Osteoblast (primary cell): ENCODE measurements around the gene RCCD1. TPM values are rescaled to one million over a fixed set of nuclear protein-coding genes. Genes with fewer than 3 reads are reported as not detected.

ENCODE experiments used
- DNase-seq: peaks from one replicate; pipeline ENCODE4 v3.0.0; 2011; ENCODE audit warnings: low spot score, mixed read lengths; ENCODE audit not compliant: insufficient read length; ENCODE audit errors: missing footprints
- H2AFZ ChIP-seq: 2 replicates; pipeline ENCODE4 v1.6.0; 2011; ENCODE audit warnings: mild to moderate bottlenecking, low read length
- H3K27ac ChIP-seq: 2 replicates; pipeline ENCODE4 v1.5.1; 2011; ENCODE audit warnings: mild to moderate bottlenecking, low read depth, low read length, moderate library complexity
- H3K27me3 ChIP-seq: 2 replicates; pipeline ENCODE4 v1.6.0; 2012; ENCODE audit warnings: mild to moderate bottlenecking, control low read depth, inconsistent platforms, low read length, moderate library complexity; ENCODE audit not compliant: insufficient read depth
- H3K36me3 ChIP-seq: 2 replicates; pipeline ENCODE4 v1.5.1; 2011; ENCODE audit warnings: mild to moderate bottlenecking, low read length, control low read depth, moderate library complexity; ENCODE audit not compliant: insufficient read depth
- H3K4me1 ChIP-seq: 2 replicates; pipeline ENCODE4 v1.5.1; 2011; ENCODE audit warnings: mild to moderate bottlenecking, low read length, control low read depth, moderate library complexity; ENCODE audit not compliant: insufficient read depth
- H3K4me2 ChIP-seq: 2 replicates; pipeline ENCODE4 v1.6.0; 2011; ENCODE audit warnings: mild to moderate bottlenecking, low read length; ENCODE audit not compliant: insufficient read depth
- H3K4me3 ChIP-seq: fragments of 200-600 bp; sonication (generic); 3 replicates; pipeline ENCODE4 v1.5.1; 2012; ENCODE audit warnings: mild to moderate bottlenecking, low read length, inconsistent platforms; ENCODE audit not compliant: insufficient read depth
- H3K79me2 ChIP-seq: 2 replicates; pipeline ENCODE4 v1.6.0; 2012; ENCODE audit warnings: mild to moderate bottlenecking, low read length, control low read depth, inconsistent platforms; ENCODE audit not compliant: insufficient read depth
- H3K9me3 ChIP-seq: 2 replicates; pipeline ENCODE4 v1.5.1; 2011; ENCODE audit warnings: low read depth, low read length, control low read depth
- H4K20me1 ChIP-seq: 2 replicates; pipeline ENCODE4 v1.6.0; 2012; ENCODE audit warnings: mild to moderate bottlenecking, low read length, control low read depth; ENCODE audit not compliant: insufficient read depth
- CTCF ChIP-seq: IDR thresholded peaks from 2 replicates; pipeline ENCODE4 v1.5.1; 2011; ENCODE audit warnings: mild to moderate bottlenecking, low read depth, low read length, moderate library complexity; ENCODE audit errors: extremely low read depth
- total RNA-seq: library from RNA; depleted of rRNA; stranded (reverse); fragments of >200 nt; gene quantifications from 2 replicates; pipeline ENCODE4 v1.2.3, GENCODE V29; 2012

Gene RCCD1
- total RNA-seq: 11.2 TPM in 2 replicates

GRCh38 chr15:90954712-90955623 lies at the start of gene RCCD1:
RCCD1 (plus strand) TSS chr15:90954884; CDS start chr15:90956735, 1,851 bp downstream.
- Histone ChIP-seq H3K4me2 (peak within 1 kb of the TSS; percentile 78), H3K9me3 (no peaks in the 10 kb centered on the region), H2AFZ (peak within 1 kb of the TSS; percentile 91), H3K4me3 (peak within 1 kb of the TSS; percentile 78), H3K27me3 (no peaks in the 10 kb centered on the region), H3K79me2 (peaks cover 15% of the 10 kb centered on the region), H3K27ac (peak within 1 kb of the TSS; percentile 68), H3K4me1 (peaks cover 27% of the 10 kb centered on the region), H4K20me1 (no peaks in the 10 kb centered on the region), H3K36me3 (peaks cover 40% of the 10 kb centered on the region)
- DNase-seq: peak; percentile 100
- TF ChIP-seq CTCF: no peak

GRCh38 chr15:90905306-90906180 lies 49.1 kb upstream of the RCCD1 start:
- Histone ChIP-seq H3K79me2 (no peaks in the 10 kb centered on the region), H3K36me3 (peaks cover 22% of the 10 kb centered on the region)
- no peak for TF ChIP-seq CTCF

GRCh38 chr15:90906181-90906849 lies 48.4 kb upstream of the RCCD1 start:
- H3K9me3 ChIP-seq: no peaks in the 10 kb centered on the region
- TF ChIP-seq CTCF: no peak
- H3K4me1 ChIP-seq: peaks cover 7% of the 10 kb centered on the region
- no peak overlapping the region for H3K27ac ChIP-seq
- no peak overlapping the region for H3K4me3 ChIP-seq
- H3K36me3 ChIP-seq: peaks cover 26% of the 10 kb centered on the region
- H3K4me2 ChIP-seq: no peak overlapping the region
- H4K20me1 ChIP-seq: peaks cover 3% of the 10 kb centered on the region
- peak; percentile 78 for DNase-seq
- no peak overlapping the region for H2AFZ ChIP-seq
- no peaks in the 10 kb centered on the region for H3K79me2 ChIP-seq
- no peaks in the 10 kb centered on the region for H3K27me3 ChIP-seq

More at GRCh38 chr15:90905306-90906180, 49.1 kb upstream of the RCCD1 start:
- Histone ChIP-seq H3K4me2 (no peak overlapping the region), H3K4me1 (peaks cover 7% of the 10 kb centered on the region), H3K4me3 (no peak overlapping the region), H2AFZ (no peak overlapping the region), H4K20me1 (peaks cover 3% of the 10 kb centered on the region), H3K27ac (no peak overlapping the region), H3K27me3 (no peaks in the 10 kb centered on the region), H3K9me3 (no peaks in the 10 kb centered on the region)
- peak; percentile 77 for DNase-seq
